ENCODE measurements around the gene LRRC73. TPM values are rescaled to one million over a fixed set of nuclear protein-coding genes. Genes with fewer than 3 reads are reported as not detected.

The LRRC73 gene
- total and polyA plus RNA-seq, 9 of the 15 experiments (the other 6 are each of a cell fraction or from before 2014, with no cell fraction given): 0.07 to 0.55 (median 0.16) TPM; not detected in 3

DNA sequence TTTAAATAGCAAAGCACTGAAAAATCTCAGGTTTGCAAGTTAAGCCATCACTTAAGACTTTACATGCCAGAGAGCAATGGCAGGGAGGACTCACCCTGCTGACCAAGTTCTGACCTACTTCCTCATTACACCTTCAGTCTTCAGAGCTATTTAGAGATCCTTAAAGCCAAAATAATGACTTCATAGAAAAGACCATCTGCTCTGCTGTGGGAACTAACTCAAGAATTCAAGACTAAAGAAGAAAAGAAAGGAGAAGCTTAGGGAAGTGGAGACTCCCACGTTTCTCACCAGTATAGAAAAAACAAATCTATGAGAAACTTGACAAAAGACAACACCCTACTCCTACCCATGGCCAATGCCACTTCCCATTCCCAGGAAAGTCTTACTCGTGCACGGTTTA is 37.1 kb upstream of the LRRC73 start:
- Histone ChIP-seq H3K4me3 (no peak overlapping the region), H3K9me3 (replicated peaks; ENCODE audit: control insufficient read depth, insufficient read depth, low read depth, low read length) (no peaks in the 10 kb centered on the region), H3K27me3 (ENCODE audit: control insufficient read depth in 2 of 2, insufficient read depth in 2 of 2, low read length in 2 of 2) (no peaks in the 10 kb centered on the region), H3K4me1 (replicated peaks in 1 of 2; ENCODE audit: control insufficient read depth in 2 of 2, insufficient read depth in 2 of 2, low read length in 2 of 2) (no peaks in the 10 kb centered on the region), H3K9me1 (ENCODE audit: control insufficient read depth, insufficient read depth, low read length) (no peaks in the 10 kb centered on the region), H4K20me1 (replicated peaks; ENCODE audit: control insufficient read depth, insufficient read depth, low read length) (no peaks in the 10 kb centered on the region), H3K79me2 (ENCODE audit: control insufficient read depth, insufficient read depth, low read length) (0 out of 3 replicates have a peak, but pooled peaks cover 2% of the 10 kb centered on the region), H3K9ac (ENCODE audit: insufficient read depth in 1 of 2, low read depth in 2 of 2, low read length in 2 of 2) (no peak overlapping the region), H3K36me3 (ENCODE audit: control insufficient read depth, insufficient read depth, low read length) (peaks cover 96% of the 10 kb centered on the region), H2AFZ (ENCODE audit: low read depth, low read length) (no peak overlapping the region), H3K27ac (ENCODE audit: extremely low read depth, low read depth, low read length) (no peak overlapping the region), H3K4me2 (ENCODE audit: insufficient read depth, low read length) (no peak overlapping the region)
- no TSS peak for BruUV-seq (replicated peaks)
- CTCF ChIA-PET (ENCODE audit: low intra/inter-chr PET ratio): no interaction called here
- POLR2A ChIA-PET: interaction anchor here (0.6 to 1.8 kb wide), 8 partner anchors 9 to 28 kb away, joined by 3 to 6 read pairs (median 3); partner anchors contain the start of genes POLH and XPO5
- 80% methylated on average over 3 of the region's 3 CpGs for WGBS (ENCODE audit: insufficient coverage, low coverage, missing lambda C conversion rate)
- DNase-seq (ENCODE audit: extremely low read depth in 1 of 4, low spot score in 3 of 4) (no peak), ATAC-seq (no peak), FAIRE-seq (no peak)
- in situ Hi-C loops (cut with MboI): no loop called here
- intact Hi-C loops (cut with micrococcal nuclease): loop anchor here (2.0 kb wide), 1 partner anchor 14 kb away; no protein-coding TSS in a partner anchor
- no peak for TF ChIP-seq ZNF592 (IDR thresholded peaks at IDR 0.05)
- no peak for TF ChIP-seq MAX (CRISPR knock-in tag; IDR thresholded peaks at IDR 0.05)
- TF ChIP-seq PHF8 (IDR thresholded peaks at IDR 0.05; ENCODE audit: borderline replicate concordance, low read length): no peak
- no peak for TF ChIP-seq ELF2 (CRISPR knock-in tag; IDR thresholded peaks at IDR 0.05)
- no peak for TF ChIP-seq ZFP36 (IDR thresholded peaks at IDR 0.05; ENCODE audit: low read depth, low read length, partially characterized antibody)
- no peak for TF ChIP-seq ZNF511 (CRISPR knock-in tag; IDR thresholded peaks at IDR 0.05)
- no peak for TF ChIP-seq HDAC2 (IDR thresholded peaks at IDR 0.05)
- no peak for TF ChIP-seq PHB2 (IDR thresholded peaks at IDR 0.05; ENCODE audit: low read depth)
- no peak for TF ChIP-seq ZNF316 (IDR thresholded peaks at IDR 0.05)
- TF ChIP-seq SRSF7 (optimal IDR thresholded peaks at IDR 0.05; ENCODE audit: low read depth, low read length): no peak
- TF ChIP-seq KLF10 (CRISPR knock-in tag; IDR thresholded peaks at IDR 0.05): no peak
- TF ChIP-seq STAT5A (IDR thresholded peaks at IDR 0.05; ENCODE audit: borderline replicate concordance, low read length): no peak
- TF ChIP-seq LEF1 (IDR thresholded peaks at IDR 0.05): no peak
- TF ChIP-seq KLF13 (tag; IDR thresholded peaks at IDR 0.05; ENCODE audit: borderline replicate concordance, low read depth): no peak
- TF ChIP-seq ZBTB8A (IDR thresholded peaks at IDR 0.05; ENCODE audit: partially characterized antibody): no peak
- no peak for TF ChIP-seq PHF20 (IDR thresholded peaks at IDR 0.05; ENCODE audit: partially characterized antibody)
- no peak for TF ChIP-seq ZNF778 (CRISPR knock-in tag; IDR thresholded peaks at IDR 0.05)
- TF ChIP-seq HNRNPH1 (optimal IDR thresholded peaks at IDR 0.05; ENCODE audit: low read depth, low read length): no peak
- no peak for TF ChIP-seq EGR1 (conservative IDR thresholded peaks at IDR 0.05)
- TF ChIP-seq ZNF75A (CRISPR knock-in tag; IDR thresholded peaks at IDR 0.05): no peak

All from K562 (cell line).